BE2C (cell line): ENCODE results near the gene BOC.

ENCODE experiments used
- DNase-seq: peaks from one replicate; pipeline ENCODE4 v3.0.0-alpha.2; 2020
- H3K27me3 ChIP-seq: fragments of 250-450 bp; sonication (Bioruptor Pico); 2 replicates; pipeline ENCODE4 v1.5.1; 2020; ENCODE audit warnings: mild to moderate bottlenecking
- H3K36me3 ChIP-seq: fragments of 250-450 bp; sonication (Bioruptor Pico); 2 replicates; pipeline ENCODE4 v1.5.1; 2020; ENCODE audit warnings: mild to moderate bottlenecking
- H3K4me1 ChIP-seq: fragments of 250-450 bp; sonication (Bioruptor Pico); 2 replicates; pipeline ENCODE4 v1.5.1; 2020
- H3K4me3 ChIP-seq: 2 replicates; pipeline ENCODE4 v1.5.1; 2011; ENCODE audit warnings: low read depth, low read length
- H3K9me3 ChIP-seq: fragments of 250-450 bp; sonication (Bioruptor Pico); 2 replicates; pipeline ENCODE4 v1.5.1; 2020
- TF ChIP-seq, protein P1 (sequence below): IDR thresholded peaks from 2 replicates; pipeline ENCODE4 v1.5.1; 2012; ENCODE audit warnings: mild to moderate bottlenecking, low read depth, low read length

Gene BOC

DNA sequence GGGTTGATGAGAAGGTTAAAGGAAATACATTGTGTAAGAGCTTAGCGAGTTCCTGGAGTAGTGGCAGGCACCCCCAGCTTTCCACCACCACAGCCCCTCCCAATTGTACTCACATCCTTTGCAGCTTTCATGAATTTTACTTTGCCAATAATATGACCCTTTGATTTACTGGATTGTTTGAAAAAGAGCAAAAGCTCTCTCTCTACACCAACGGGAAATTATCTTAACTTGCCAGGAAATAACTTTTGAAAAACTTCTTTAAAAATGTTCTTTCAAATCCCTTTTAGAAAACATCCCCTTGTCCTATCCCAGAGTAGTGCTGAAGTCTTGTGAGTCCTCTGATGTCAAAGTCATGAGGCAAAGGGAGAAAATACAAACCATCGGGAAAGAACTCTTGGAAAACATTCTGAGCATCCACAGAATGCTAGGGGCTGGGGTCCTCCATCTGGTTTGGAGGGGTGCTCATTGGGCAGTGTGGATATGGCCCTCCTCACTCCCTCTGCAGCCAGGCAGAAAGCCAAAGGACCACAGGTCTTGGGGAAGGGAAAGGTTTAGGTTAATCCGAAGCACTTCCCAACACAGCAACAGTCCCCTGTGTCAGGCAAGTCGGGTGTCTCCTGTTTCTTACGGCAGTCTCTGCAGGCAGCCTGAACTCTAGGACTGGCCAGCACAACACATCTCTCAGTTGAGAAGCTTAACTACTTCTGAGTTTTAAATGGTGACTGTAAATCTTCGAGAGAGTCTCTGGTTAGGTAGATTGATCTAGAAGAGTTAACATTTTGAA, 36.5 kb downstream of the BOC start:
- no peak for DNase-seq
- Histone ChIP-seq H3K36me3 (no peaks in the 10 kb centered on the region), H3K4me3 (no peak overlapping the region), H3K9me3 (no peaks in the 10 kb centered on the region), H3K27me3 (no peaks in the 10 kb centered on the region), H3K4me1 (peaks cover 3% of the 10 kb centered on the region; the same call in 1 of the 2 replicates)
- TF ChIP-seq, protein P1, sequence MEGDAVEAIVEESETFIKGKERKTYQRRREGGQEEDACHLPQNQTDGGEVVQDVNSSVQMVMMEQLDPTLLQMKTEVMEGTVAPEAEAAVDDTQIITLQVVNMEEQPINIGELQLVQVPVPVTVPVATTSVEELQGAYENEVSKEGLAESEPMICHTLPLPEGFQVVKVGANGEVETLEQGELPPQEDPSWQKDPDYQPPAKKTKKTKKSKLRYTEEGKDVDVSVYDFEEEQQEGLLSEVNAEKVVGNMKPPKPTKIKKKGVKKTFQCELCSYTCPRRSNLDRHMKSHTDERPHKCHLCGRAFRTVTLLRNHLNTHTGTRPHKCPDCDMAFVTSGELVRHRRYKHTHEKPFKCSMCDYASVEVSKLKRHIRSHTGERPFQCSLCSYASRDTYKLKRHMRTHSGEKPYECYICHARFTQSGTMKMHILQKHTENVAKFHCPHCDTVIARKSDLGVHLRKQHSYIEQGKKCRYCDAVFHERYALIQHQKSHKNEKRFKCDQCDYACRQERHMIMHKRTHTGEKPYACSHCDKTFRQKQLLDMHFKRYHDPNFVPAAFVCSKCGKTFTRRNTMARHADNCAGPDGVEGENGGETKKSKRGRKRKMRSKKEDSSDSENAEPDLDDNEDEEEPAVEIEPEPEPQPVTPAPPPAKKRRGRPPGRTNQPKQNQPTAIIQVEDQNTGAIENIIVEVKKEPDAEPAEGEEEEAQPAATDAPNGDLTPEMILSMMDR: no peak

DNA sequence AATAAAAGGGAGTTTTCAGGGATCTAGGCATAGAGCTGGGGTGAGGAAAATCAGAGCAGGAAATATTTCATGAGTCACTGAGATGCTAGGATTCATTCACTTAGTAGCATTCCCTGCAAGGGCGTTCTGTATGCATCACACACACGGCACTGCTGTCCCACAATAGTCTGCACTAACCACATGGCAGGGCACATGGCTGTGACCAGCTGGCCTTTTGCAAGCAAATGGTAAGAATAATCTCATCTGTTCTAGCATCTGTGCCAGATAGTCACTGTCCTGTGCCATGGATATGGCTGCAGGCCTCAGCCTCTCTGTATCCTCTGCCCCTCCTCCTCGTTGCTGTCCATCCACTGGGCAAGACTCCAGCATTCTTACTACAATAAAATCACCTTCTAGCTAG, 37.8 kb downstream of the BOC start:
- Histone ChIP-seq H3K9me3 (no peaks in the 10 kb centered on the region), H3K4me1 (no peaks in the 10 kb centered on the region)
- no peak for DNase-seq

GRCh38 chr3:113249601-113250000, 38.2 kb downstream of the BOC start:
- Histone ChIP-seq H3K27me3 (no peaks in the 10 kb centered on the region), H3K4me3 (no peak overlapping the region), H3K9me3 (no peaks in the 10 kb centered on the region), H3K4me1 (no peaks in the 10 kb centered on the region), H3K36me3 (no peaks in the 10 kb centered on the region)
- DNase-seq: no peak
- TF ChIP-seq, protein P1: no peak

More for the DNA sequence above, 37.8 kb downstream of the BOC start:
- TF ChIP-seq, protein P1: no peak
- Histone ChIP-seq H3K4me3 (no peak overlapping the region), H3K27me3 (no peaks in the 10 kb centered on the region), H3K36me3 (no peaks in the 10 kb centered on the region)

GRCh38 chr3:113250566-113250965, 39.2 kb downstream of the BOC start:
- TF ChIP-seq, protein P1: no peak
- H3K27me3 ChIP-seq: no peaks in the 10 kb centered on the region
- DNase-seq: no peak
- H3K9me3 ChIP-seq: no peaks in the 10 kb centered on the region
- no peaks in the 10 kb centered on the region for H3K36me3 ChIP-seq
- H3K4me3 ChIP-seq: no peak overlapping the region
- no peaks in the 10 kb centered on the region for H3K4me1 ChIP-seq

DNA sequence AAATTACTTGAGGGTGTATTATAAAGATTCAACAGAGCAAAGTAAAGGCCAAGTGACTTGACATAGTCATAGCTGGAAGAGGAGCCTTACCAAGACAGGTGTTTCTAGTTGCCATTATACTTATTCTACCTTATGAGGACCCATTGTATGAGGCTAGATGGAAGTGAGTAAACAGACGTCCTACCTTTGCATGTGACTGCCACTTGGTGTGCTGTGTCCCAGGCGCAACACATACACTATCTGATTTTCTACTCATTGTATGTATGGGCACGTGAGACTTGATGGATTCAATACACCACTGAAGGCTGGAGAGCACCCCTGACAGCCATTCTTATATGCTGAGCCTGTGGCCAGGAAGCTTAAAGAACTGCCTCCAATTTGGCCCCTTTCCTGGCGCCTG, 40.5 kb downstream of the BOC start:
- Histone ChIP-seq H3K4me1 (no peaks in the 10 kb centered on the region), H3K36me3 (no peaks in the 10 kb centered on the region), H3K9me3 (no peaks in the 10 kb centered on the region), H3K4me3 (no peak overlapping the region), H3K27me3 (no peaks in the 10 kb centered on the region)
- DNase-seq: no peak
- TF ChIP-seq, protein P1: no peak

GRCh38 chr3:113252553-113252952, 41.2 kb downstream of the BOC start:
- Histone ChIP-seq H3K27me3 (no peaks in the 10 kb centered on the region), H3K4me1 (no peaks in the 10 kb centered on the region), H3K4me3 (no peak overlapping the region), H3K36me3 (no peaks in the 10 kb centered on the region), H3K9me3 (no peaks in the 10 kb centered on the region)
- TF ChIP-seq, protein P1: no peak
- no peak for DNase-seq
